ENCODE data around the gene IL34.

IL34 gene

DNA sequence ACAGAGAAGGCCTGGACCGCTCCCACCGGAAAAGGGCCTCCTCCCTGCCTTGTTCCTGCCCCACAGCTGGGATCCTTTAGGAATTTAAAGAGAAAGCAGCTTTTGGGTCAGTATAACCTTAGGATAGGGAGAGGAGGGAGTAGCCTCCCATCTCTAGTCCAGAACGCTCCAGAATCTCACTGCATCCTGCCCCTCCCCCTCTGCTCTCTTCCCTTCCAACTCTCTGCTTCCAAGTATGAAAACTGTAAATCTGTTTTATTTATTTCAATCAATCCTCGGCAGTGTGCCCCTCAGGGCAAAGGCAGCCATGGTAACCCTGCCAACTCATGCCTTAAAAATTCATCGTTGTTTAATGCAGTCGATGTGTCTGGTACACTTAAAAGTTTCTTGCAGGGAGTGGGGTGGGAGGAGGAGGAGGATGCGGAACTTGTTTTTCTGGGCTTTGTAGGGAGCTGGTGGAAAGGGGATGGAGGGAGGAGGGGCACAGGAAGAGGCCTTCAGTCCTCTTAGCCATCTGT is 60.6 kb downstream of the IL34 start:
- DNase-seq (ENCODE audit: low read depth) = peak; percentile 36
- H3K4me3 ChIP-seq (ENCODE audit: low read depth, low read length) = no peak overlapping the region
- TF ChIP-seq, protein P1, sequence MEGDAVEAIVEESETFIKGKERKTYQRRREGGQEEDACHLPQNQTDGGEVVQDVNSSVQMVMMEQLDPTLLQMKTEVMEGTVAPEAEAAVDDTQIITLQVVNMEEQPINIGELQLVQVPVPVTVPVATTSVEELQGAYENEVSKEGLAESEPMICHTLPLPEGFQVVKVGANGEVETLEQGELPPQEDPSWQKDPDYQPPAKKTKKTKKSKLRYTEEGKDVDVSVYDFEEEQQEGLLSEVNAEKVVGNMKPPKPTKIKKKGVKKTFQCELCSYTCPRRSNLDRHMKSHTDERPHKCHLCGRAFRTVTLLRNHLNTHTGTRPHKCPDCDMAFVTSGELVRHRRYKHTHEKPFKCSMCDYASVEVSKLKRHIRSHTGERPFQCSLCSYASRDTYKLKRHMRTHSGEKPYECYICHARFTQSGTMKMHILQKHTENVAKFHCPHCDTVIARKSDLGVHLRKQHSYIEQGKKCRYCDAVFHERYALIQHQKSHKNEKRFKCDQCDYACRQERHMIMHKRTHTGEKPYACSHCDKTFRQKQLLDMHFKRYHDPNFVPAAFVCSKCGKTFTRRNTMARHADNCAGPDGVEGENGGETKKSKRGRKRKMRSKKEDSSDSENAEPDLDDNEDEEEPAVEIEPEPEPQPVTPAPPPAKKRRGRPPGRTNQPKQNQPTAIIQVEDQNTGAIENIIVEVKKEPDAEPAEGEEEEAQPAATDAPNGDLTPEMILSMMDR (conservative IDR thresholded peaks at IDR 0.05; ENCODE audit: low read depth, low read length) = no peak

DNA sequence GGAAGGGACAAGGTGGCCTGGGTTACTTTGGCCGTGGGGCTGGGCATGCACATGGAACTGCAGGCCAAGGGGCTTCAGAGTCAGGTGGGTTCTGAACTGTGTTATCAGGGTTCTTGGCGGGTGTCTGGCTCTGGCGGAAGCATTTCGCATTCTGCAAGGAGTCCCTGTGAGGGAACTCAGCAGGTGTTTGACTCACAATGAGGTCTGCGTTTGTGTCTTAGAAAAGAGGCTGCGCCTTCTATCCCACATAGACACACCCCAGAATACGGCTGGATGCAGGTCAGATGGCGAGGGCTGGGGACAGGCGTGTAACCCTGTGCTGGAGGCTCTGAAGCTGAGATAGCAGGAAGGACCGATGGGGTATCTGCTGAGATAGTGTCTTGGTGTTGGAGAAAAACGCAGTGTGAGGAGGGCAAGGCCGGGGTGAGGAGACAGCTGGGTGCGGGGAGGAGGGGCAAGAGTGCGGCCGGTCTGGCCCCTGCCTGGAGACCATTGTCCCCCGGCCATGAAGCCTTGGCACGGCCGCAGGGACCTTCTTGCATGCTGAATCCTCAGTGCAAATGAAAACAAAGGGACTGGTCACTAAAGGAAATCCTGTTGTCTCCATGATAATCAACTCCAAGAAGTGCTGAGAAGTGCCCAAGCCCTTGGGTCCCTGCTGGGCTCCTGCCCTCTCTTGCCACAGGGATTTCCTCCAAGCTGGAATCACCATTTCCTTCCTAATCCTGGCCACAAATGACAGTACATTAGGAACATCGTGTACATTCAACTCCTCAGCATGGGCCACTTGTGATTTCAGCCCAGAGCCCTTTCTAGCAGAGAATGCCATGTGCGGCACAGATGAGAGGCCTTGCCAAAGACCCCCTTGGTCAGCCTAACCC is 62.2 kb downstream of the IL34 start:
- H3K4me3 ChIP-seq (ENCODE audit: low read depth, low read length) = no peak overlapping the region
- TF ChIP-seq, protein P1 (conservative IDR thresholded peaks at IDR 0.05; ENCODE audit: low read depth, low read length) = no peak
- no peak for DNase-seq (ENCODE audit: low read depth)

DNA sequence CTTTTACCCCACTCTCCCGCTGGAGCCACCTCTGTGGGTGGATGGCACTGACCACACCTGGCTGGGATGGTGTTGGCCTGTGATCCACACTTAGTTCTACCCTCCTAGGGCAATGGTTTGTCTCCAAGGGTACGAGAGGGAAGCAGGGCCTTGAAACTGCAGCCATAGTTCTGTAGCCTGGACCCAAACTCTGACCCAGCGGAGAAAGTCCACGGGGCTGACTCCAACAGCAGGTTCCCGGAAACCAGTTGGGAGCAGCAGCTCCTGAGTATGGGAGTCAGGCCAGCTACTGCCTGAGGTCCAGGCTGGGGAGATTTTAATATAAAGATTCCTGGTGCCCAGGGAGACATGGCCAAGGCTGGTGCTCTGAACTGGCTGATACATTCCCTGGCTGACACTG is 63.1 kb downstream of the IL34 start:
- TF ChIP-seq, protein P1 (conservative IDR thresholded peaks at IDR 0.05; ENCODE audit: low read depth, low read length) = no peak
- DNase-seq (ENCODE audit: low read depth) = no peak
- no peak overlapping the region for H3K4me3 ChIP-seq (ENCODE audit: low read depth, low read length)

DNA sequence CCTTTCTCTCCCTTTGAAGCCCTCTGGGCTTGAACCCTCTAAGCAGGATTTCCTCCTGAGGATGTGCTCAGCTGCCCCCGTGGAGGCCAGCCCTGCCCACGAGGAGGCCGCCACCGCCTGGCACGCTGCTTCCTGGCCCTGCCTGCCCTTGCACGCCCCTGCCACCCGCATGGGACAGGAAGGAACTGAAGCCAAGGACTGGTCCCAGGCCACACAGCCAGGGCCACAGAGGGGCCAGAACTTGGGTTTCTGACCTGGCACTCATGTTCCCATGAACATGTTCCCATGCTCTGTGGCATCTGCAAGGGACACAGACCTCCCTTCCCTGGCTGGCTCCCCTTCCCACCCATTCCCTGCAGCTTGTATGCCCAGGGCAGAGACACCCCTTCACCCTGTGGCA is 63.6 kb downstream of the IL34 start:
- TF ChIP-seq, protein P1 (conservative IDR thresholded peaks at IDR 0.05; ENCODE audit: low read depth, low read length) = no peak
- DNase-seq (ENCODE audit: low read depth) = no peak
- H3K4me3 ChIP-seq (ENCODE audit: low read depth, low read length) = no peak overlapping the region
